ENCODE measurements around the gene BTBD8.

Gene BTBD8

DNA sequence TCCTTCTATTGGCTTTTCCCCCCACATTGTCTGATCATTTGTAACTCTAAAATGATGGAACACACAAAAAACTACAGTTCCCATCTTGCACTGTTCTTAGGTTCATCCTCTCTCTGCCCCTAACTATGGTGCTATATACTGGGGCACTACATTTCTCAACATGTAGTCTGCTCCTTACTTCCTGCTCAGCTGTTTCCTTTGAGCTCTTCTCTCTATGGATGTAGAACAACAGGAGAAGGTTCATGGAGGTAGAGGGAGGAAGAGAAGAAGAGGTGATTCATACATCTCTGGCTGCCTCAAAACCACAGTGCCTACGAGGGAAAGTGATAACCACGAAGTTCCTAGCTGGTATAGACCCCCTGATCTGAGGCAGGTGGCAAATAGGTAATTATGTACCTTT, 130.6 kb downstream of the BTBD8 start:
- TF ChIP-seq TAF1 (IDR thresholded peaks at IDR 0.05; ENCODE audit: low read depth, low read length): no peak
- TF ChIP-seq PAX5 (IDR thresholded peaks at IDR 0.05; ENCODE audit: insufficient read depth, low read length, severe bottlenecking): no peak
- no peak for TF ChIP-seq POLR2A (IDR thresholded peaks at IDR 0.05; ENCODE audit: low read depth, low read length)
- no peak for TF ChIP-seq POU2F2 (IDR thresholded peaks at IDR 0.05; ENCODE audit: low read depth, low read length)
- TF ChIP-seq POLR2AphosphoS5 (IDR thresholded peaks at IDR 0.05; ENCODE audit: low read depth, low read length): no peak
- no peak for TF ChIP-seq SPI1 (IDR thresholded peaks at IDR 0.05; ENCODE audit: low read depth, low read length)
- DNase-seq (ENCODE audit: insufficient read length, low spot score) (no peak), FAIRE-seq (no peak)

DNA sequence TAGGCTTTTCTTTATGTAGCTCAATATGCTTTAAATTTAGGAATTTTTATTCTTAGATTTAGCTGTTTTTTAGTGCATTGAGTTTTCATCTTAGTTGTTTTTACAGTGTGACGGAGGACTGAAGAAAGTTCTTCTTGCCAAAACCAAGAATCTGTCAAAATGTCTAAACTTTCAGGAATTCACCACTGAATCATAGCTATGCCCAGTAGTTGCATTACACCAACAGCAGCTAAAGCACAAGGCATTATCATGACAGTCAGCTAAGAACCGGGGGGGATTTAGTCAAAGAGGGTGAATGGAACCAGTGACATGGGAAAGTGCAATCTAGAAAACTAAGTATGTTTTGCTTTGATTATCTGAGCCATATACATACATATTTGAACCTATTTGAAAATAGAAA, 131.0 kb downstream of the BTBD8 start:
- TF ChIP-seq TAF1 (IDR thresholded peaks at IDR 0.05; ENCODE audit: low read depth, low read length) (no peak), PAX5 (IDR thresholded peaks at IDR 0.05; ENCODE audit: insufficient read depth, low read length, severe bottlenecking) (no peak)
- DNase-seq (ENCODE audit: insufficient read length, low spot score) (no peak), FAIRE-seq (no peak)

DNA sequence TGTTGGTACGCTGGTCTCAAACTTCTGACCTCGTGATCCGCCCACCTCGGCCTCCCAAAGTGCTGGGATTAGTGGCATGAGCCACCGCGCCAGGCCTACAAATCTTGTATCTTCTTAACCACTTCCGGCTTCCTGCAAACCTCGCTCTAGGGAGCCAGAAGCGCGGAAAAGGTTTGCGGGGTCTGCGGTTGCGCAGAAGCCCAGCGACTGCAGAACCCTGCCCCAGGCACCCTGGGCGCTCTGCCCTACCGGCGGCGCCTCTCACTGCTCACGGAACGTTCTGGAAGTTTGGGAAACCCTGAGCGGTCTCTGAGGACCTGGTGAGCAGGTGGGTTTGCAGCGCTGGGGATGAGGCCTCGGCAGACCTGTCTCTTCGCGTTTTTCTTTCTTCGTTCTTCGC, 137.6 kb downstream of the BTBD8 start, which contains the start of gene C1orf146:
C1orf146 (plus strand) TSS at position 195 of the 400 bp plus-strand sequence. CDS start 13,506 bp downstream, outside the sequence.
- DNase-seq (ENCODE audit: insufficient read length, low spot score): no peak
- TF ChIP-seq PAX5 (IDR thresholded peaks at IDR 0.05; ENCODE audit: insufficient read depth, low read length, severe bottlenecking) (no peak), SPI1 (IDR thresholded peaks at IDR 0.05; ENCODE audit: low read depth, low read length) (no peak), POU2F2 (IDR thresholded peaks at IDR 0.05; ENCODE audit: low read depth, low read length) (no peak), POLR2A (IDR thresholded peaks at IDR 0.05; ENCODE audit: low read depth, low read length) (no peak), TAF1 (IDR thresholded peaks at IDR 0.05; ENCODE audit: low read depth, low read length) (no peak), POLR2AphosphoS5 (IDR thresholded peaks at IDR 0.05; ENCODE audit: low read depth, low read length) (no peak)
- FAIRE-seq: no peak

DNA sequence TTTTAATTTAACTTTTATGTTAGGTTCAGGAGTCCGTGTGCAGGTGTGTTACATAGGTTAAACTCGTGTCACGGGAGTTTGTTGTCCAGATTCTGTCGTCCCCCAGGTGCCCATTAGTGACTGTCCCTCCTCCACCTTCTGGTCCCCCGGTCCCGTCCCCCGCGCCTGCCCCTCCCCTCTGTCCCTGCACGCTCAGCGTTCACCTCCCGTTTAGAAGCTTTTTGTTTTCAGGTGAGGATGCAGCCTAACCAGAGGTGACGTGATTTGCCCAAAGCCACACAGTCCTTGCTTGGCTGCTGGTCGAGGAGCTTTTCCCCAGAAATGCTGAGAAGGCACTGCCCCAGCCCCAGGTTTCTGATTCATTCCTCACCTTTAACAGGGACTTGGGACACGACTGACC, 138.4 kb downstream of the BTBD8 start:
- TF ChIP-seq POLR2A (IDR thresholded peaks at IDR 0.05; ENCODE audit: low read depth, low read length) (no peak), SPI1 (IDR thresholded peaks at IDR 0.05; ENCODE audit: low read depth, low read length) (no peak), TAF1 (IDR thresholded peaks at IDR 0.05; ENCODE audit: low read depth, low read length) (no peak), POLR2AphosphoS5 (IDR thresholded peaks at IDR 0.05; ENCODE audit: low read depth, low read length) (no peak)
- DNase-seq (ENCODE audit: insufficient read length, low spot score) (no peak), FAIRE-seq (no peak)

DNA sequence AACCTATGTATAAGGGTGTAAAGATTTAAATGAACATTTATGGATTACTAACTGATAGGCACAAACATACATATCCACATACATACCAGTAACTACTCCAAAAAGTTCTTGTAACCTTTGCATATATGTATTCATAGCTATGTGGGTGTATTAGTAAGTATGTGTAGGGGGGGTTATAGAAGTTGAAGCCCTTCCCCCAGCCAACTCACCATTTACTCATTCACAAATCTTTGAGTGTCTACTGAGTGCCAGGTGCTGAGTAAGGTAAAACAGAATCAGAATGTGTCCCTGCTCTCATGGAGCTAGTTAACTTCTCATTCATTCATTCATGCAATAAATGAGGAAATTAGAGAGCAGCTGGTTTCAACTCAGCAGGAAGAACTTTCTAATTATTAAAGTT, 138.9 kb downstream of the BTBD8 start:
- TF ChIP-seq POU2F2 (IDR thresholded peaks at IDR 0.05; ENCODE audit: low read depth, low read length) (no peak), POLR2AphosphoS5 (IDR thresholded peaks at IDR 0.05; ENCODE audit: low read depth, low read length) (no peak), PAX5 (IDR thresholded peaks at IDR 0.05; ENCODE audit: insufficient read depth, low read length, severe bottlenecking) (no peak), SPI1 (IDR thresholded peaks at IDR 0.05; ENCODE audit: low read depth, low read length) (no peak), POLR2A (IDR thresholded peaks at IDR 0.05; ENCODE audit: low read depth, low read length) (no peak), TAF1 (IDR thresholded peaks at IDR 0.05; ENCODE audit: low read depth, low read length) (no peak)
- no peak for FAIRE-seq
- DNase-seq (ENCODE audit: insufficient read length, low spot score): no peak

DNA sequence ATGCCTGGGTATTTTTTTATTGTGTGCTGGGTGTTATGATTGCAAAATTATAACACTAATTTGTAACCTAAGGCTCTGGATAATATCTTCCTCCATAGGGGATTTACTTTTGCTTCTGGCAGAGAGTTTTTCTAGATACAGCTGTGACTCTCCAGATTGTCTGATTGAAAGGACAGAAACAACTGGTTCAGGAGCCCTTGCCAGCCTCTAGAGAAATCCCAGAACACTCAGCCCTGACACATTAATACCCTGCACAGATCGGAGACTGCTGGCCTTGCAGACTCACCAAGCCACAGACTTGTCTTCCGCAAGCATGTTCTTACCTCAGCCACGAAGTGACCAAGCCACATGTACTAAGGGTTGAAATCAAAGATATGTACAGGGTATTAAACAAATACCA, 148.3 kb downstream of the BTBD8 start:
- FAIRE-seq (no peak), DNase-seq (ENCODE audit: insufficient read length, low spot score) (no peak)
- TF ChIP-seq SPI1 (IDR thresholded peaks at IDR 0.05; ENCODE audit: low read depth, low read length) (no peak), TAF1 (IDR thresholded peaks at IDR 0.05; ENCODE audit: low read depth, low read length) (no peak), PAX5 (IDR thresholded peaks at IDR 0.05; ENCODE audit: insufficient read depth, low read length, severe bottlenecking) (no peak), POLR2A (IDR thresholded peaks at IDR 0.05; ENCODE audit: low read depth, low read length) (no peak), POU2F2 (IDR thresholded peaks at IDR 0.05; ENCODE audit: low read depth, low read length) (no peak), POLR2AphosphoS5 (IDR thresholded peaks at IDR 0.05; ENCODE audit: low read depth, low read length) (no peak)

DNA sequence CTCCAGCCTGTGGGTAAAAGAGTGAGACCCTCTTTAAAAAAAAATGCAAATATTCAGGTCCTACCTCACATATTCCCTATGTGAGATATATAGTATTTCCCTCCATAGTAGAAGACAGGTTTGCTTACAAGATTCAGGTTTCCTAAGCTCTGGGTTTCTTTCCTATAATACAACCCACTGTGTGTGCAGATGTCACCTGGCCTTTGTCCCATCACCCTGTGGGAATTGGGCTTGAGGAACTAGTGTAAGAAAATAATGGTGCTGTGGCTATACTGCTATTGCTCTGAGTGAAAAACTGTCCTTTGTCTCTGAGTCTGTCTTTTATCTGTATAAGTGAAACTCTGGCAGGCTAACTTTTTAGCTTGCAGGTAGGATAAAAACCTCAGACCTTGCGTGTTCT, 150.6 kb downstream of the BTBD8 start:
- TF ChIP-seq POLR2AphosphoS5 (IDR thresholded peaks at IDR 0.05; ENCODE audit: low read depth, low read length) (no peak), POLR2A (IDR thresholded peaks at IDR 0.05; ENCODE audit: low read depth, low read length) (no peak), TAF1 (IDR thresholded peaks at IDR 0.05; ENCODE audit: low read depth, low read length) (no peak), SPI1 (IDR thresholded peaks at IDR 0.05; ENCODE audit: low read depth, low read length) (no peak), PAX5 (IDR thresholded peaks at IDR 0.05; ENCODE audit: insufficient read depth, low read length, severe bottlenecking) (no peak), POU2F2 (IDR thresholded peaks at IDR 0.05; ENCODE audit: low read depth, low read length) (no peak)
- FAIRE-seq: no peak

More for the DNA sequence above, 150.6 kb downstream of the BTBD8 start:
- no peak for DNase-seq (ENCODE audit: insufficient read length, low spot score)
